ENCODE results near the gene MUTYH.

DNA sequence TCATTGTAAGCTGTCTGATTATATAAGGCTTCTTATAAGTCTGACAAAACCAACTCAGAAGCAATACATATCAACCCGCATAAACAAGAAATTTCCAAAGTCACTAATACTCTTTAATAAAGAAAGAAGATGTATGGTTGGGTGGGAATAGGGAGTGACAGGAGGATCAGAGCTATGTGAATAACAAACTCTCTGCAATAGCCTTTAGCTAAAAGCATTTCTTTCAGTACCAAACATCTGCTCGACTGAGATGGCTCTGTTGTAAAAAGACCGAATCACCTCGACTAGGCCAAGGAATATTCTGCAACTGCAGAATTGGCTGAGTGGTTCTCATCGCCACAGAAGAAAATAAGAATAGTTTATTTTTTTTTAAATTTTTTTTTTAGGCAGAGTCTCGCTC, 39.3 kb upstream of the MUTYH start:
- no peak for TF ChIP-seq POLR2A (IDR thresholded peaks at IDR 0.05)
- TF ChIP-seq, protein P1, sequence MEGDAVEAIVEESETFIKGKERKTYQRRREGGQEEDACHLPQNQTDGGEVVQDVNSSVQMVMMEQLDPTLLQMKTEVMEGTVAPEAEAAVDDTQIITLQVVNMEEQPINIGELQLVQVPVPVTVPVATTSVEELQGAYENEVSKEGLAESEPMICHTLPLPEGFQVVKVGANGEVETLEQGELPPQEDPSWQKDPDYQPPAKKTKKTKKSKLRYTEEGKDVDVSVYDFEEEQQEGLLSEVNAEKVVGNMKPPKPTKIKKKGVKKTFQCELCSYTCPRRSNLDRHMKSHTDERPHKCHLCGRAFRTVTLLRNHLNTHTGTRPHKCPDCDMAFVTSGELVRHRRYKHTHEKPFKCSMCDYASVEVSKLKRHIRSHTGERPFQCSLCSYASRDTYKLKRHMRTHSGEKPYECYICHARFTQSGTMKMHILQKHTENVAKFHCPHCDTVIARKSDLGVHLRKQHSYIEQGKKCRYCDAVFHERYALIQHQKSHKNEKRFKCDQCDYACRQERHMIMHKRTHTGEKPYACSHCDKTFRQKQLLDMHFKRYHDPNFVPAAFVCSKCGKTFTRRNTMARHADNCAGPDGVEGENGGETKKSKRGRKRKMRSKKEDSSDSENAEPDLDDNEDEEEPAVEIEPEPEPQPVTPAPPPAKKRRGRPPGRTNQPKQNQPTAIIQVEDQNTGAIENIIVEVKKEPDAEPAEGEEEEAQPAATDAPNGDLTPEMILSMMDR (IDR thresholded peaks at IDR 0.05): no peak

All from uterus (tissue), 2 donors.